ENCODE measurements around the gene FGFR3. TPM values are rescaled to one million over a fixed set of nuclear protein-coding genes. Genes with fewer than 3 reads are reported as not detected.

Gene FGFR3
- total RNA-seq, 4 donors from 2014 or later = 0.22 to 1.3 (median 0.94) TPM; not detected in 1

- TF ChIP-seq CTCF (IDR thresholded peaks at IDR 0.05; ENCODE audit: low read depth) = no peak
Observed at GRCh38 chr4:1854752-1855151, 61.7 kb downstream of the FGFR3 start.

DNA sequence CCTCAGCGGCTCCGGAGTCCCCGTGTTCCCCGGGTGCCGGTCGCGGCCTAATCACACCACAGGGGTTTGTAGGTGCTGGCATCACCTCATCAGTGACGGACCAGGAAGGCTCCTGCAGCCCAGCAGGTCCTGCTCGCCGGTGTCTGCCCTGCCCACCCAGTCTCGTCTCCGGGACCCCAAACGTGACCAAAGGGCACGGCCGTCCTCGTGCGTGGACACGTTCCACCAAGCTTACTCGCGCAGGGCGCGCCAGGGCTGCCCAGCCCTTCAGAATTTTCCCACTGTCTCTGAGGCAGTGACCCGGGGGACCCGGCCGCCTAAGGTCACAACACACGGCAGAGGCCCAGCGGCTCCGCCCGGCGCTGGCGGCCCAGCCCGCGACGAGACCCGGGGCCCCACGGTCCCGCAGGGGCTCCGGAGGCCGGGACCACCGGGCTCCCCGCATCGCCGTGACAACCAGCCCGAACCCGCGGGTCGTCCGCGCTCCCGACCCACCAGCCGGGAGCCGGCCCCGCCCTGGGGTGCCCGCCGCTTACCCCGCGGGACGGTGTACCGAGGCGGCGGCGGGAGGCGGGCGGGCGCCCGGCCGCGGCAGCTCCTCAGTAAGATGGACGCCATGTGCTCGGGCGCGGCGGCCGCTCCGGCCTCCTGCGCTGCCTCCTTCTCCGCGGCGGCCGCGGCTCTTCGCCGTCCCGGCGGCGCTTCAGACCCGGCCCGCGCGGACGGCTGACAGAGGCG, 62.4 kb downstream of the FGFR3 start:
- no peak for TF ChIP-seq CTCF (IDR thresholded peaks at IDR 0.05; ENCODE audit: low read depth)

DNA sequence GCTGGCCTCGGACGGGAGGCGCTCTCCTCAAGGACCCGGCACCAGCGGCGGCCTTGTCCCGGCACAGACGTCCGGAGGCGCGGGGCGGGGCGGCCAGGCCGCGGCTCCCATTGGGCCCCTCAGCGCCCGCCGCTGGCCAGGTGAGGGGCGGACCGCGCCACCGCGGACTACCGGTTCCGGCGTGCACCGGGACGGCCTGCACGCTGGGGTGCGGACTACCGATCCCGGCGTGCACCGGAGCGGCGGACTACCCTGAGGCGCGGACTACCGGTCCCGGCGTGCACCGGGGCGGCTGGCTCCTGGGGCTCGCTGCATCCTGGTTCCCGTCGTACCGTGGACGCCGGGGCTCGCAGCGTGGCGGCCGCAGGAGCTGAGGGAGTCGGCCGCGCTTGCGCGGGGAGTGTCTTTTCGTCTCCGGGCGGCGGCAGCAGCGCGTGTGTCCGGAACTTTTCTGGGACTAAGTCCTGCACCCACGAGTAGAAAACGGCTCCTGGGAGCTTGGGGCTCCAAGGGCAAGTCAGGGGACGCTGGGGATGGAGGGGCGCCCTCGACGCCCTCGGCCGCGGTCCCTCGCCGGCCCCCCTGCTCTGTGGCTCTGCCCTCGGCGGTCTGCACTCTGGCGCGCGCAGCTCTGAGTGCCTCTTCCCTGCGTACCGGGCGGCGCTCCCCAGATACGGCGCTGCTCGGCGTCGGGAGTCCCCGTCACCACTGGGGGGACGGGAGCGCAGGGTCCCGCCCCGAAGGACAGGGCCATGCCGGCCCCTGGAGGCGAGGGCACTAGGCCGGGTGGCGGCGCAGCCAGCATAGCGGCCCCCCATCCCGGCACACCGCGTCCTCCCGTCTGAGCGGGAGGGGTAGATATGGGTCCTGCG, 63.2 kb downstream of the FGFR3 start, which contains the start of gene LETM1:
Gene LETM1, minus strand, starts transcription at position 86 of the 872 bp plus-strand sequence. CDS start 206 bp downstream, outside the sequence.
- no peak for TF ChIP-seq CTCF (IDR thresholded peaks at IDR 0.05; ENCODE audit: low read depth)

- TF ChIP-seq CTCF (IDR thresholded peaks at IDR 0.05; ENCODE audit: low read depth) = no peak
Observed at GRCh38 chr4:1856943-1857699, 64.0 kb downstream of the FGFR3 start.

- TF ChIP-seq CTCF (IDR thresholded peaks at IDR 0.05; ENCODE audit: low read depth) = no peak
Observed at GRCh38 chr4:1857931-1858330, 64.8 kb downstream of the FGFR3 start.

Other genes starting within 250 kb of the FGFR3 start
- 1 to 10 TPM; 1.5 to 5.9 (median 3.8) TPM for gene FAM53A, start 109.0 kb upstream of the FGFR3 start, total RNA-seq
- 10 to 100 TPM; 33.2 to 41.1 (median 37.0) TPM for gene SLBP, start 81.0 kb upstream of the FGFR3 start, total RNA-seq
- 10 to 100 TPM; 21.0 to 65.4 (median 30.4) TPM for gene TMEM129, start 72.0 kb upstream of the FGFR3 start, total RNA-seq
- gene TACC3, start 71.8 kb upstream of the FGFR3 start, total RNA-seq = 10 to 100 TPM in 3 of 4 donors, 1 to 10 TPM in 1; 3.9 to 18.1 (median 15.4) TPM
- gene LETM1, start 62.9 kb downstream of the FGFR3 start, total RNA-seq = 10 to 100 TPM; 26.9 to 88.9 (median 30.0) TPM
- 10 to 100 TPM; 22.3 to 49.9 (median 33.7) TPM for gene NSD2, start 78.1 kb downstream of the FGFR3 start, total RNA-seq
- 10 to 100 TPM in 3 of 4 donors, 1 to 10 TPM in 1; 7.8 to 30.5 (median 16.3) TPM for gene NELFA, start 215.7 kb downstream of the FGFR3 start, total RNA-seq